SU-DHL-6 (cell line): ENCODE results near the gene TGM3.

Experiments used
- H2AFZ ChIP-seq: fragments of 200-600 bp; sonication (generic); 2 replicates; pipeline ENCODE4 v1.6.1; 2014; ENCODE audit warnings: low read depth, mild to moderate bottlenecking, moderate library complexity, mixed read lengths, antibody characterized with exemption, low read length; ENCODE audit not compliant: severe bottlenecking
- H3F3A ChIP-seq: fragments of 200-600 bp; shearing (Covaris generic); 2 replicates; pipeline ENCODE4 v1.6.0; 2016; ENCODE audit warnings: antibody characterized with exemption, mild to moderate bottlenecking; ENCODE audit not compliant: insufficient read depth
- H3K27ac ChIP-seq: fragments of 200-600 bp; sonication (generic); 2 replicates; pipeline ENCODE4 v1.5.1; 2016; ENCODE audit warnings: low read depth, mild to moderate bottlenecking, low read length, moderate library complexity, mixed read lengths
- H3K27me3 ChIP-seq: fragments of 200-600 bp; sonication (generic), shearing (Covaris generic); 2 replicates; pipeline ENCODE4 v1.6.0; 2014; ENCODE audit warnings: mild to moderate bottlenecking, low read length
- H3K36me3 ChIP-seq: fragments of 200-600 bp; sonication (generic); 2 replicates; pipeline ENCODE4 v1.6.1; 2014; ENCODE audit warnings: mild to moderate bottlenecking, low read length, mixed read lengths
- H3K4me2 ChIP-seq: fragments of 300-600, 200-600 bp; shearing (Covaris generic), sonication (generic); 2 replicates; pipeline ENCODE4 v1.6.0; 2014; ENCODE audit warnings: low read length, low read depth, mild to moderate bottlenecking; ENCODE audit not compliant: poor library complexity, severe bottlenecking
- H3K4me3 ChIP-seq: fragments of 200-600 bp; sonication (generic); 2 replicates; pipeline ENCODE4 v1.5.1; 2014; ENCODE audit warnings: antibody characterized with exemption, low read length, mild to moderate bottlenecking, mixed read lengths; ENCODE audit not compliant: insufficient read depth, poor library complexity, severe bottlenecking
- H3K79me2 ChIP-seq: fragments of 200-600 bp; sonication (generic); 2 replicates; pipeline ENCODE4 v1.6.1; 2014; ENCODE audit warnings: mild to moderate bottlenecking, low read length, moderate library complexity; ENCODE audit not compliant: insufficient read depth
- H3K9ac ChIP-seq: fragments of 200-600 bp; sonication (generic); 2 replicates; pipeline ENCODE4 v1.7.0; 2014; ENCODE audit warnings: mild to moderate bottlenecking, low read length
- H3K9me2 ChIP-seq: fragments of 200-600 bp; sonication (generic); replicated peaks from 2 replicates; pipeline ENCODE4 v1.6.1; 2014; ENCODE audit warnings: low read length; ENCODE audit not compliant: insufficient read depth
- H3K9me3 ChIP-seq: fragments of 200-600 bp; sonication (generic); 2 replicates; pipeline ENCODE4 v1.6.1; 2014; ENCODE audit warnings: low read length, mixed read lengths; ENCODE audit not compliant: insufficient read depth
- H4K20me1 ChIP-seq: fragments of 200-600 bp; sonication (generic); 2 replicates; pipeline ENCODE4 v1.6.1; 2014; ENCODE audit warnings: low read depth, mild to moderate bottlenecking, antibody characterized with exemption, low read length, moderate library complexity, mixed read lengths
- EZH2phosphoT487 ChIP-seq: fragments of 200-600 bp; sonication (generic), shearing (Covaris generic); conservative IDR thresholded peaks from 2 replicates; pipeline ENCODE4 v1.6.1; 2018; ENCODE audit warnings: mild to moderate bottlenecking, antibody characterized with exemption, low read length, moderate library complexity, mixed read lengths
- TF ChIP-seq, protein P1 (sequence below): fragments of 200-600 bp; sonication (generic); IDR thresholded peaks from one replicate; pipeline ENCODE4 v1.5.1; 2017; ENCODE audit warnings: antibody characterized with exemption, mild to moderate bottlenecking, low read length, moderate library complexity; ENCODE audit not compliant: insufficient read depth, poor library complexity, severe bottlenecking

TGM3 gene

DNA sequence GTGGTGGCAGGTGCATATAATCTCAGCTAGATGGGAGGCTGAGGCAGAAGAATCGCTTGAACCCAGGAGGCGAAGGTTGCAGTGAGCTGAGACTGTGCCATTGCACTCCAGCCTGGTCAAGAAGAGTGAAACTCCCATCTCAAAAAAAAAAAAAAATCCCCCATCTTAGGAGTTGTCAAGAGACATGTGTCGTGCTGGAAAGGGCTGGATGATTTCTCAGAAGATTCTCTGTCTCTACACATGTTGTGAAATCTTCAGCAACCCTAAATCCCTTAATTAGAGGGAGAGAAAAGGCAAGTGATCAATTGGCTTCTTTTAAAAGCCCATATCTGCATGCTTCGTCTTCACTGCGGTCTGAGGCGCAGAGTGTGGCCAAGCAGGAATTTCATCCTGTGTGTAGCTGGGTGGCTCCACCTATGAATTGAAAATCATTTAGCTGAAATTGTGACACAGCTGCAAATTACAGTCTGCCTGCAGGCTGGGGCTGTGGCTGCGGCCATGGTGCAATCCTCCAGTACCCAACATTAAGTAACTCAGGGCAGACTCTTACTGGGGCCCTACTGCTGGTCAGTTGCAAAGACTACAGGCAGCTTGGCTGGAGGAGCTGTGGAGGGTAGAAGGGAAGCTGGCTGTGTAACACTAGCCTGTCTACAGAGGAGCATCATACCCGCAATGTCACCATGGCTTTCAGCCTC lies 3.2 kb upstream of the TGM3 start:
- Histone ChIP-seq H3K4me2 (no peak overlapping the region), H3K4me3 (no peak overlapping the region), H3F3A (no peaks in the 10 kb centered on the region), H3K27me3 (no peaks in the 10 kb centered on the region), H3K36me3 (no peaks in the 10 kb centered on the region), H3K9me2 (no peaks in the 10 kb centered on the region), H3K79me2 (no peaks in the 10 kb centered on the region), H3K27ac (no peak overlapping the region), H2AFZ (no peak overlapping the region), H3K9ac (no peak overlapping the region), H4K20me1 (no peaks in the 10 kb centered on the region), H3K9me3 (no peaks in the 10 kb centered on the region)
- TF ChIP-seq, protein P1, sequence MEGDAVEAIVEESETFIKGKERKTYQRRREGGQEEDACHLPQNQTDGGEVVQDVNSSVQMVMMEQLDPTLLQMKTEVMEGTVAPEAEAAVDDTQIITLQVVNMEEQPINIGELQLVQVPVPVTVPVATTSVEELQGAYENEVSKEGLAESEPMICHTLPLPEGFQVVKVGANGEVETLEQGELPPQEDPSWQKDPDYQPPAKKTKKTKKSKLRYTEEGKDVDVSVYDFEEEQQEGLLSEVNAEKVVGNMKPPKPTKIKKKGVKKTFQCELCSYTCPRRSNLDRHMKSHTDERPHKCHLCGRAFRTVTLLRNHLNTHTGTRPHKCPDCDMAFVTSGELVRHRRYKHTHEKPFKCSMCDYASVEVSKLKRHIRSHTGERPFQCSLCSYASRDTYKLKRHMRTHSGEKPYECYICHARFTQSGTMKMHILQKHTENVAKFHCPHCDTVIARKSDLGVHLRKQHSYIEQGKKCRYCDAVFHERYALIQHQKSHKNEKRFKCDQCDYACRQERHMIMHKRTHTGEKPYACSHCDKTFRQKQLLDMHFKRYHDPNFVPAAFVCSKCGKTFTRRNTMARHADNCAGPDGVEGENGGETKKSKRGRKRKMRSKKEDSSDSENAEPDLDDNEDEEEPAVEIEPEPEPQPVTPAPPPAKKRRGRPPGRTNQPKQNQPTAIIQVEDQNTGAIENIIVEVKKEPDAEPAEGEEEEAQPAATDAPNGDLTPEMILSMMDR, result no peak
- TF ChIP-seq EZH2phosphoT487, result no peak

DNA sequence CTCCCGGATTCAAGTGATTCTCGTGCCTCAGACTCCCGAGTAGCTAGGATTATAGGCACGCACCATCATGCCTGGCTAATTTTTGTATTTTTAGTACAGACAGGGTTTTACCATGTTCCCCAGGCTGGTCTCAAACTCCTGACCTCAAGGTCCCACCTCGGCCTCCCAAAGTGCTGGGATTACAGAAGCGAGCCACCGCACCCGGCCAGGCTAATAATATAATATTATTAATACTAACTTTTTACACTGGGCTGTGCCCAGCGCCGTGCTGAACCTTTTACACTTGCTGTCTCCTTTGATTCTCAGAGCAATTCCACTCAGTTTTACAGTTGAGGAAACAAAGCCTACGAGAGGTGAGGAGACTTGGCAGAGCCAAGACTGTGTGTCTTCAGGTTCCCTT lies 2.3 kb upstream of the TGM3 start:
- H3K9me2 ChIP-seq, result no peaks in the 10 kb centered on the region
- H3K36me3 ChIP-seq, result no peaks in the 10 kb centered on the region
- H3K4me2 ChIP-seq, result no peak overlapping the region
- H3K27me3 ChIP-seq, result no peaks in the 10 kb centered on the region
- no peaks in the 10 kb centered on the region for H3K79me2 ChIP-seq
- no peaks in the 10 kb centered on the region for H3F3A ChIP-seq
- H3K27ac ChIP-seq, result no peak overlapping the region
- TF ChIP-seq, protein P1, result no peak
- no peak for TF ChIP-seq EZH2phosphoT487
- H4K20me1 ChIP-seq, result no peaks in the 10 kb centered on the region
- H3K9ac ChIP-seq, result no peak overlapping the region
- H2AFZ ChIP-seq, result no peak overlapping the region
- no peak overlapping the region for H3K4me3 ChIP-seq
- no peaks in the 10 kb centered on the region for H3K9me3 ChIP-seq

DNA sequence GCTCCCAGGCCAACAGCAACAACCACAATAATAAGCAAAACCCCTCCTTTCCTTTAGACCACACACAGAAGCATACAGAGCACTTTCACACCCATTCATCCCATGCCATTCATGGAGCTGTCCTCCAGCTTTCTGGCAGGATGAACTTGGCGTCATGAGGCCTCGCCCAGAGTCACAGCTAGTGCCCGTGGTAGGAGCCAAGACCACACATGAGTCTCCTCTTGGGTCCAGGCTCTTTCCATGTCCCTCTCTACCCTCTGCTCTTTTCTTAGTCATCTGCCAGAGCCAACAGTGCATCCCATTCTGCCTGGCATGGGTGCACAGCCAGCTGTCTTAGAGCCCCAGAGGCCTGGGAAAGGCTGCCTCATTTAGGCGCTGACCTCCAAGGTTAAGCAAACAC lies 1.8 kb upstream of the TGM3 start:
- H2AFZ ChIP-seq, result no peak overlapping the region
- H3K4me2 ChIP-seq, result no peak overlapping the region
- H3K4me3 ChIP-seq, result no peak overlapping the region
- H3K27me3 ChIP-seq, result no peaks in the 10 kb centered on the region
- H3K9me3 ChIP-seq, result no peaks in the 10 kb centered on the region
- no peak overlapping the region for H3K9ac ChIP-seq
- no peaks in the 10 kb centered on the region for H4K20me1 ChIP-seq
- no peaks in the 10 kb centered on the region for H3K9me2 ChIP-seq
- H3F3A ChIP-seq, result no peaks in the 10 kb centered on the region
- no peaks in the 10 kb centered on the region for H3K79me2 ChIP-seq
- H3K36me3 ChIP-seq, result no peaks in the 10 kb centered on the region
- TF ChIP-seq, protein P1, result no peak
- no peak for TF ChIP-seq EZH2phosphoT487
- H3K27ac ChIP-seq, result no peak overlapping the region
